Measurements from ENCODE around the gene FHDC1.

GRCh38 chr4:153014460-153014859 is 78.3 kb downstream of the FHDC1 start:
- TF ChIP-seq CTCF (IDR thresholded peaks at IDR 0.05; ENCODE audit: low read length) = no peak
- TF ChIP-seq EZH2 (IDR thresholded peaks at IDR 0.05; ENCODE audit: borderline replicate concordance, low read length) = no peak

All from OCI-LY1 (cell line).